HG03097 (cell line): Measurements from ENCODE around the gene TPO.
"Not testable (repeated sequence)": the region's sequence is repeated elsewhere in the genome, so short reads cannot be mapped to it uniquely, and the experiment has no call there.

Experiments used
- ATAC-seq: cut with Tn5 transposase; IDR thresholded peaks from one replicate; pipeline ENCODE4 v1.9.1; 2021; ENCODE audit not compliant: unreplicated experiment, low FRiP score

TPO gene

GRCh38 chr2:1548910-1549673, 135.8 kb downstream of the TPO start:
- no peak for ATAC-seq

GRCh38 chr2:1550076-1550475, 136.8 kb downstream of the TPO start:
- no peak for ATAC-seq

- ATAC-seq, result peak; percentile 67
These were observed 137.5 kb downstream of the TPO start for GRCh38 chr2:1550658-1551316.

GRCh38 chr2:1551905-1552304, 138.6 kb downstream of the TPO start:
- no peak for ATAC-seq

GRCh38 chr2:1552611-1553010, 139.3 kb downstream of the TPO start:
- ATAC-seq, result no peak

- no peak for ATAC-seq
These were observed 140.5 kb downstream of the TPO start for GRCh38 chr2:1553671-1554295.

GRCh38 chr2:1556286-1556685, 143.0 kb downstream of the TPO start:
- no peak for ATAC-seq

- no peak for ATAC-seq
These were observed 143.7 kb downstream of the TPO start for GRCh38 chr2:1556776-1557466.

- ATAC-seq, result no peak
These were observed 144.2 kb downstream of the TPO start for GRCh38 chr2:1557467-1557820.

- ATAC-seq, result no peak
These were observed 146.4 kb downstream of the TPO start for GRCh38 chr2:1559589-1560175.

GRCh38 chr2:1561259-1561658, 148.0 kb downstream of the TPO start:
- no peak for ATAC-seq

- no peak for ATAC-seq
These were observed 148.7 kb downstream of the TPO start for GRCh38 chr2:1561811-1562421.

GRCh38 chr2:1563084-1563857, 150.0 kb downstream of the TPO start:
- ATAC-seq, result no peak

GRCh38 chr2:1563943-1564891, 151.0 kb downstream of the TPO start:
- ATAC-seq, result no peak

GRCh38 chr2:1567556-1568344, 154.5 kb downstream of the TPO start:
- ATAC-seq, result no peak

GRCh38 chr2:1568345-1568668, 155.0 kb downstream of the TPO start:
- ATAC-seq, result not testable (repeated sequence)

- no peak for ATAC-seq
These were observed 156.7 kb downstream of the TPO start for GRCh38 chr2:1569879-1570450.
